ENCODE results near the gene DPP6.
"Not testable (repeated sequence)": the region's sequence is repeated elsewhere in the genome, so short reads cannot be mapped to it uniquely, and the experiment has no call there.

Gene DPP6

DNA sequence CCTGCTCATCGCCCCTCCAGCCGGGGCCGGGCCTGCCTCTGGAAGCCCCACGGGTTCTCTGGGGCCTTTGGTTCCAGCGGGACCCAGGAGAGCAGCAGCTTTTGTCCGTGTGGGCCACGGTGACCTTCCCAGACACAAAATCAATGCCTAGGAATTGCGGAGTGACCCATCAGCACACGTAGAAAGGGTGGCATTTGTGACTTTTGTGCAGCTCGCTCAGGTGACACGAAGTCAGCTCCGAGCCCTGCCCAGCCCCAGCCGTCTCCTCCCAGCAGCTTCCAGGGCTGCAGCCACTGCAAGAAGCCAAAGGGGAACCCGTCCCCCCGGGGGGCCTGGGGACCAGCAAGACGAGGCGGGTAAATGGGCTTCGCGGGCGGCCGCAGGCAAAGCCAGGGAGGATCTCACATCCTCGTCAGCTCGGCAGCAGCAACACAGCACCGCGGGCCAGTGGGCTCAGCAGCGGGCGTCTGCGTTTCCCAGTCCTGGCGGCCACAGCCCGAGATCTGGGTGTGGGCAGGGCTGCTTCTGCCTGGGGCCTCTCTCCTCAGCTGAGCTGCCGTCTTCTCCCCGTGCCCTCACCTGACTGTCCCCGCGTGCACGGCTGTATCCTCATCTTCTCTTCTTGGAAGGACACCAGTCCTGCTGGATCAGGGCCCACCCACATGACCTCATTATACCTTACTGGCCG is 862.3 kb downstream of the DPP6 start:
- DNase-seq: no peak

DNA sequence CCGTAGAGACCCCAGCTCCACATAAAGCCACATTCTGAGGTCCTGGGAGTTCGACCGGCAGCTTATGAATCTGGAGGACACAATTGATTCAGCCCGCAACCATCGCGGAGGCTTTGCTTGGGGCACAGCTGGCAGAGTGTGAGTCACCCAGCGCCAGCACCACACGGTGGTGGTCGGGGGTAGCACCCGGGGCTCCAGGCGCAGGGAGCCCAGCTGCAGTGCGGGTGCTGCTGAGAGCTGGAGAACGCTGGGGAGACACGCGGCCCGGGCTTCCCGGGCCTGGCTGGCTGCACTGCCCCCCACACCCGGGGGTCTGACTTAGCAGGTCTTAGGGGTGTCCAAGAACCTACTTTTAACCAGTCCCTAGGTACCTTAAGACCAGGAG is 862.8 kb downstream of the DPP6 start:
- no peak for DNase-seq

DNA sequence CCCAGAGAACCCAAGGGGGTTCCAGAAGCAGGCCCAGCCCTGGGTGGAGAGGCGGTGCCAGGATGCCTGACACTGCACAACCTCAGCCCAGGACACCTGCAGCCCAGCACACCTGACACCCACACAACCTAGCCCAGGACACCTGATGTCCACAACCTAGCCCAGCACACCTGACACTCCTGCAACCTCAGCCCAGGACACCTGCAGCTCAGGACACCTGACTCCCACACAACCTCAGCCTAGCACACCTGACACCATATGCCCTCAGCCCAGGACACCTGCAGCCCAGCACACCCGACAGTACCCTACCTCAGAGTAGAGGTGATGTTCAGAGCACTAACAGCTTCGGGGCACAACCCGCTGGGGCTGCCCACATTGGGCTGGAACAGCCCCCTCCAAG is 863.4 kb downstream of the DPP6 start:
- no peak for DNase-seq

DNA sequence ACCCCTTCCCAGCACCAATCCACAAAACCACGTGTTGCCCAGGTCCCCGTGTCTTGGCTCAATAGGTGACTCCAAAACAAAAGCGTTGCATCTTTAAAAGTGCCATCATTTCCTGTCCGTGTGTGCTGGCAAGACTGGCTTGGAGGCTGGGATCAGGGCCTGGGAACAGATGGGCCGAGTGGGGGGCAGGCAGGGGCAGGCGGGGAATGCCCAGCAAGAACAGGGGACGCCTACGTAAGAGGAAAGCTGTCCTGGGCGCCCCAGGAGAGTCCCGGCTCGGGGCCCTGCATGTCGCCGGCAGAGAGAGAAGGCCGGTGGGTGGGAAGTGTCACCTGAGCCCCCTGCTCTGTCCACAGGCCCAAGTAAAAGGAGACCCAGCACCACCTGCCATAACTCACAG is 864.2 kb downstream of the DPP6 start:
- no peak for DNase-seq

DNA sequence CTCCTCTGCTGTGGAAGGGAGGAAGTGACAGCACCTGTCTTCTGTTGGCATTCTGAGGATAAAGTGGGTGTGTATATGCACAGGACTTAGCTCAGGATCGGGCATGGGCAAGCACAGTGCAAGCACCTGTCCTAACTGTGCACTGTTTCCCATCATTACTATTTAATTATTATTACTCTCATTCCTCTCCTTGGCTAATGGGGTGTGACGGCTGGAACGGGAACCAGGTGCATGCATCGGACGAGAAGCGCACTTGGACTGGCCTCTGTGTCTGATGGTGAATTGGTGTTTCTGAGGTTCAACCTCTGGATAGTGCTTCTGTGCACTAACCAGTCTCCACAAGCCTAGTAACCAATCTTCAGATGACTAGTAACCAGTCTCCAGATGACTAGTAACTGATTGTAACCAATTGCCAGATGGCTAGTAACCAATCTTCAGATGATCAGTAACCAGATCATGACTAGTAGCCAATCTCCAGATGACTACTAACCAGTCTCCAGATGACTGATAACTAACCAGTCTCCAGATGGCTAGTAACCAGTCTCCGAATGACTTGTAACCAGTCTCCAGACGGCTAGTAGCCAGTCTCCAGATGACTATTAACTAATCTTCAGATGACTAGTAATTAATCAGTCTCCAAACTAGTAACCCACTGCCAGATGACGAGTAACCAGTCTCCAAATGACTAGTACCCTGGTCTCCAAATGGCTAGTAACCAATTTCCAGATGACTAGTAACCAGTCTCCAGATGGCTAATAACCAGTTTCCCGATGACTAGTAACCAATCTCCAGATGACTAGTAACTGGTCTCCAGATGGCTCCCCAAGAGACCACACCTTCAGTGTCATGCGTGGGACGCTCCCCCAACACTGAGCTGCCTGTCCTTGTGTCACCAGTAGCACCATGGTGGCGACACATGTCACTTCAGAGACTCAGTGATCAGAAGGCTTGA is 864.9 kb downstream of the DPP6 start:
- DNase-seq: no peak

DNA sequence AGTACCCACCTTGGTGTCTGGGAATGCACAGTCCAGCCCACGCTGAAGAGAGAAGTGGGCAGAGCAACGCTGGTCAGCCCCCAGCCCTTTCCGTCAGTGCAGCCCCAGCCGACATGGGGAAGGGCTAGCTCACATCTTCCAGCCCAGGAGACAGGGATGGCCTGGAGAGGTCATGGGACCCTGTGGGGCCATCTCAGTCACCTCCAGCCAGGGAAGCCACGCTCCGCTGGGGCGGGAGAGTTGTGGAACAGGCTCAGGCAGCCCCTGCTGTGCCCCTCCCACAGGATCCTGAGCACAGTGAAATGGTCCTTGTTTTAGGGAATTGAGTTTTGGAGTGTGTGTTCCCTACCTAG is 865.6 kb downstream of the DPP6 start:
- no peak for DNase-seq

DNA sequence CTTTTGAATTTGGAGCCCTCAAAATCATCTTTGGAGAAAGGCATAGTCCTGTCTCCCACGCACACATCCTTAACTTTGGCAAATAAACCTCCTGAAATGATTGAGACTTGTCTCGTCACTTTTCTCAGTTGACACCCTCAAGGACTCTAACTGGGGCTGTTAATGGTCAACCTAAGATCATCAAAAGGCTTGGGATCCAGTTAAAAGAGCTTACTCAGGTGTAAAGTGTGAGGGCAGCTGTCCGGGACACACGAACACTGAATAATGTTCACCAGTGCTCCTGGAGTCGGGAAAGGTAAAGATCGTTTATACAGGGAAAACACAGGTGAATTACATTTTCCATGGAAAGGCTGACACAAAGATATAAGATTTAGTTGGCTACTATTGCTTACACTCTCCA is 866.1 kb downstream of the DPP6 start:
- DNase-seq: no peak

DNA sequence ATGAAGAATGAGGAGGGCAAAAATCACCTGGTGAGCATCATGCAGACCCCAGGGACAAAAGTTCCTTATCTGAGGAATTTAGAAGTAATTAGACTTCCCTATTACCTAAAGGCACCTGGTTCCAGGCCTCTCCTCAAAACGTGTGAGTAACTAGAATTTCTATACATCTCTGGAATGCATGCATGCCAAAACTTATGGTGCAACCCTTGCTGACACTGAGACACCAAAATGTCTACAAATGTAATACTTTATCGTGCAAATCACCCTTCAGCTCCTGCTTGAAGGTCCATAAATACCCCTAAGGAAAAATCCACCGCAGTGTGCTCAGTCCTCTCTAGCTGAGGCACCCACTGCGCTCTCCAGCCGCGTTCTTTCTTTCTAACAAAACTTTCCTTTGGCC is 866.5 kb downstream of the DPP6 start:
- no peak for DNase-seq

DNA sequence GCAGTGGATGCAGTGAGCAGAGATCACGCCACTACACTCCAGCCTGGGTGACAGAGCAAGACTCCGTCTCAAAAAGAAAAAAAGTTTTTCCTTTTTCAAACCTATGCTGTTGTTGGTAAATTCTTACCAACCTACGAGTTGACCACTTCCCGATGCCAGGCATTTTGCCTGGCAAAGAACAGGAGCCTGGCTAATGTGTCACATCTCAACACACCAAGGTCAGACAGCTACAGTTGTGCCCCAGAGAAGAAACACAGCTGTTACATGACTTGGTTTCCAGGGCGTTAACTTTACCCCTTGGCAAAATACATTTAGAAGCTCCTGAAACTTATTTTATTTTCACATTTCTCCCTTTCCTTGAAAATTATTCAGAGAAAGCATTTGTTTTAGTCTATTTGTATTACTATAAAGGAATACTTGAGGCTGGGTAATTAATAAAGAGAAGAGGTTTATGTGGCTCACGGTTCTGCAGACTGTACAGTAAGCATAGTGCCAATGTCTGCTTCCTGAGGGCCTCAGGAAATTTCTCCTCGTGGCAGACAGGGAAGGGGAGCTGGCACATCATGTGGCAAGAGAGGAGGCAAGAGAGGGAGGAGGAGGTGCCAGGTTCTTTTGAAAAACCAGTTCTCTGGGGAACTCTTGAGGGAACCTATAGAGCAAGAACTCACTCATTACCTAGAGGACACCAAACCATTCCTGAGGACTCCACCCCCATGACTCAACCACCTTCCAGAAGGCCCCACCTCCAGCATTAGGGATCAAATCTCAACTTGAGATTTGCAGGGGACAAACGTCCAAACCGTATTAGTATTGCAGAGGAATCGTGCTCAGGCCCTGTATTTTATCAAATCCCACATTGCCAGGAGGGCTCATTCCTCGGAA is 867.4 kb downstream of the DPP6 start:
- DNase-seq: no peak

DNA sequence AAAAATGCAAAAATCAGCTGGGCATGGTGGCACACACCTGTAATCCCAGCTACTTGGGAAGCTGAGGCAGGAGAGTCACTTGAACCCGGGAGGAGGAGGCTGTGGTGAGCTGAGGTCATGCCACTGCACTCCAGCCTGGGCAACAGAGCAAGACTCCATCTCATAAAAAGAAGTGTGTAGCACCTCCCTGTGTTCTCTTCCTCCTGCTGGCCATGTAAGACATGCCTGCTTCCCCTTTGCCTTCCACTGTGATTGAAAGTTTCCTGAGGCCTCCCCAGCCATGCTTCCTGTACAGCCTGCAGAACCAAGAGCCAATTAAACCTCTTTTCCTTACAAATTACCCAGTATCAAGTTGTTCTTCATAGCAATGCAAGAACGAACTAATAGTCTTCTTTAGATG is 870.3 kb downstream of the DPP6 start:
- not testable (repeated sequence) for DNase-seq

DNA sequence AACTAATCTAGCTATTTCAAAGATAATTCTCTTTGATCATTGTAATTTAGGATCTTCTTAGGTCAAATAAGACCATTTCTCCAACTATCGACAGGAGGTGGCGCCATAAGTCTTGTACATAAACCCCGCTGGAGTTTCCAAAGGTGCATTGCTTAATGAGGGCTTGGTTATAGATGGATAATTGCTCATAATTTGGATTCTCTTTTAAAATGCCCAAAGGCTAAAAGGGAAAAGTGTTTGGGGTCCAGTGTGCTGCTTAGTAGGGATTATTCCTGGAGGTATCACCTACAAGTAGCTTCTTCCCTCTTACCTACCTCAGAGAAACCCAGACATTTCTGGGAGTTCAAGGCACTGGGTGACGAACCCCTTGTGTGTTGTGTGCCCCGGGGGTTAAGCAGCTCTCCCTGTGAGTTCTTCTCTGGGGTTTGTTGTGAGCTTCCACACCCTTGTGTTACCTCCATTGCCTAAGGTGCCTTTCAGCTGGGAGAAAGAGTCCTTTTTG is 875.5 kb downstream of the DPP6 start:
- DNase-seq: peak; percentile 83

DNA sequence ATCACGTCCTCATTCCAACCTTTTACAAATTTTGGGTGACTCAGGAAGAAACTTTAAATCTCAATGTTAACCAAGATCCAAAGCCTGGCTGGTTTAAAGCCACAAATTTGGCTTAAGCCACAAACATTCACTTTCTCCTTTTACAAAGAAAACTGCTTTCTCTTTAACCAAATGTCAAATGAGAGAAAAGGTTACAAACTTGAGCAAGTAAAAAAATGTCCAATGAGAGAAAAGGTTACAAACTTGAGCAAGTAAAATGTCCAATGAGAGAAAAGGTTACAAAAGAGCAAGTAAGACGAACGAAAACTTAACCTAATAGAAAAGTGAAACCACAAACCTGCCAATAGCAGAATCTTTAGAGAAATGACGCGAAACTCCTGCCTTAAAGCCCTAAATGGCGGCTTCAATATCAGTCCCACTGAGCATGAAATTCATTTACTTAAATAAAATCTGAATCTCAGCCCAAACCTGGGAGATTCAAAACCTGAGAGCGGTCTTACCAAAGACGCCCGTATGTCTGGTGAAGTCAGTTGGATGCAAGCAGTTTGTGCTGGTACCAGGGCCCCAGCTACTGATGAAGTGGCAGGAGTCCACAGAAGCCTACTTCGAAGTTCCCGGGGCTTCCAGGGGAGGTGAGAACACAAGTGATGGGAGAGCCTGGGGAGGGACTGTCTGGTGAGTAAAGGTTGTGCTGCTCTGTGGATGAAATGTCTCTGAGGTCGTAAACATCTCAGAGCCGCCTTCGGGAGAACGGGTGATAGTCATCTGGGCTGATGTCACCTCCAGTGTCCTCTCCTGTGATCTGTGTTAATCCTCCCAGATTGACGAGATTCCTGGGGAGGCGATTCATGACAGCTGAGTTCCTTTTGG is 876.2 kb downstream of the DPP6 start:
- DNase-seq: peak; percentile 94

DNA sequence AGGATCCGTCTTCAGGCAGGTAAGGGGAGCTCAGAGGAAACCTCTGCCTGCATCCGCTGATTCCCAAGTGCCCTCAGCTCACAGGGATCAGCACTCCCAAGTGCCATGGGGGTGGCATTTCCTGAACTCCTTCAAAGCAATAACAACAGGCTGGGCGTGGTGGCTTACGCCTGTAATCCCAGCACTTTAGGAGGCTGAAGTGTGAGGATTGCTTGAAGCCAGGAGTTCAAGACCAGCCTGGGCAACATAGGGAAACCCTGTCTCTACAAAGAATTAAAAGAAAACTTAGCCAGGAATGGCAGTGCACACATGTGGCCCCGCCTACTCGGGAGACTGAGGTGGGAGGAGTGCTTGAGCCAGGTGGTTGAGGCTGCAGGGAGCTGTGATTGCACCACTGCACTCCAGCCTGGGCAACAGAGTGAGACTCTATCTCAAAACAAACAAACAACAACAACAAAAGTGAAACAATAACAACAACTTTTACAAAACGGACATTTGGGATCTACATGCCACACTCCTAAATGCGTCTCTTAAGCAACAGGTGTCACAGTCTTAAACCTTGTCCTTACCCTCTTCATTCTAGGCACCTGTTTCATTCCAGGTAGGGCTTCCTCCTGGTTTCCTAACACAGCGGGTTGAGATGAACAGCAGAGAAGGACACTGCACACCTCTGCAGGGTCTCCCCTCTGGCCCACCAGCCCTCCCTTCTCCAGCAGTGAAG is 877.0 kb downstream of the DPP6 start:
- DNase-seq: no peak

DNA sequence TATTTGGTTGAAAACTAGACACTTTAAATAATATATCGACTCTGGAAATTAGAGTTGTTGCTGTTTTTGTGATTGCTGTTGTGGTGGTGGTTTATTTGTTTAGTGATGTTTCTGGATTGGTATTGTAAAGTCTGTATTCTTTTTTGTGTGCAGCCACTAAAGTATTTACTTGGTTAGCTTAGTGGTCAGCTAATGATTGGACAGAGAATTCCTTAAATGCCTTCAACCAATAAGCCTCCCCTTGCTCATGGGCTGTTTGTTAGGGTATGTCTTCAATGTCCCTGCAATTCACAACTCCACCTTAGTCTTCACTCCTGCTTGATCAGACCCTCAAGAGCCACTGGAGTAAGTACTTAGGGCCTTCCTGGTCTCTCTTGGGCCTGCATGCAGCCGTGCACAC is 879.7 kb downstream of the DPP6 start:
- peak; percentile 4 for DNase-seq

DNA sequence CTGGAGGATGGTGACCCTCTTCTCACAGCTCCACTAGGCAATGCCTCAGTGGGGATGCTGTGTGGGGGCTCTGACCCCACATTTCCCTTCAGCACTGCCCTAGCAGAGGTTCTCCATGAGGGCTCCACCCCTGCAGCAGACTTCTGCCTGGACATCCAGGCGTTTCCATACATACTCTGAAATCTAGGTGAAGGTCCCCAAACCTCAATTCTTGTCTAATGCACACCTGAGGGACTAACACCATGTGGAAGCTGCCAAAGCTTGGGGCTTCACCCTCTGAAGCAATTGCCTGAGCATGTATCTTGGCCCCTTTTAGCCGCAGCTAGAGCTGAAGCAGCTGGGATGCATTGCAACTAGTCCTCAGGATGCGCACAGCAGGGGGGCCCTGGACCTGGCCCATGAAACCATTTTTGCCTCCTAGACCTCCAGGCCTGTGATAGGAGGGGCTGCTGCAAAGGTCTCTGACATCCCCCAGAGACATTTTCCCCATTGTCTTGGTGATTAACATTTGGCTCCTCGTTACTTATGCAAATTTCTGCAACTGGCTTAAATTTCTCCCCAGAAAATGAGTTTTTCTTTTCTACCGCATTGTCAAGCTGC is 882.3 kb downstream of the DPP6 start:
- DNase-seq: not testable (repeated sequence)

DNA sequence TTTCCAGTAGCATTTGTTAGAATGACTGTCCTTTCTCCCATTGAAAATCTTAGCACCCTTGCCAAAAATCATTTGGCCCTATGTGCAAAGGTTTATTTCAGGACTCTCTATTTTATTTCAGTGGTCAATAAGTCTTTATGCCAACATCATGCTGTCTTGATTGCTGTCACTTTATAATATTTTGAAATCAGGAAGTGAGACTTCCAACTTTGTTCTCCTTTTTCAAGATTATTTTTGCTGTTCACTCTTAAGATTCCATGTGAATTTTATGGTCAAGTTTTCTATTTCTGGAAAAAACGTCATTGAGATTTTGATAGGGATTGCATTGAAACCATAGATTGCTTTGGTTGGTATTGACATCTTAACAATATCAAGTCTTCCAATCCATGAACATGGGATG is 885.6 kb downstream of the DPP6 start:
- DNase-seq: no peak

DNA sequence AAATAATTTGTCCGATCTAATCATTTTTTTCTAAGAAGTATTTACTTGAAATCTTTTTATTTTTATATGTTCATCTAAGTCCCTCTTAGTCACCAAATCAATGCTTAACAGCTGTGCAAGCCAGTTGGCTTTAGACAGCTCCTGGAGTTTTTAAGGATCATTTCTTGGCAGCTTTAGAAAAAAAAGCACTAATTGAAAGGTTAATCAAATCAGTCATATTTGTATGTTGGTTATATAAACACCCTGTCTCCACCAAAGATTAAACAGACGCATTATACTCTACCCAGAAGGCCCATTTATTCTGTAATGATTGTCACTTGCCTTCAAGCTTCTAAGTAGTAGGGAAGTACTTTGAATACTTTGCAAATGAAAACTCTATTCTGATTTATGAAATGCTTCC is 890.5 kb downstream of the DPP6 start:
- DNase-seq: no peak
